GM18861 (cell line): ENCODE measurements around the gene ANKFN1.

Experiments used
- ATAC-seq: cut with Tn5 transposase; IDR thresholded peaks from one replicate; pipeline ENCODE4 v1.9.1; 2021; ENCODE audit not compliant: unreplicated experiment

The ANKFN1 gene

DNA sequence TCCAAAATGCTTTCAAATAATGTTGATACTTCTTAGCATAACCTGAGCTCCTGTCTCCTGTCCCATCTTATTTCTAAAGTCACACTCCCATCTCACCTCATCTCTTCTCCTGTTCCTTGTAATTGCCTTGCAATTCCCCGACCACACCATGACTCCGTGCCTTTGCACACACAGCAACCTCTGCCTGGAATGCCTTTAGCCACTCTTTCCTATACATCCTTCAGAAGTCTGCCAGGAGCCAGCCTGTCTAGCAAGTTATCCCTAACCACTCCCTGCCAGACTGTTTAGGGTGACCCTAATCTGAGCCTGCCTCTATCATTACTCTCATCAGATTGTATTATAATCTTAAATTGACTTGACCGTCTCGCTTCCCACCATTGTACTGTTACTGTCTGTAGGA is 272.2 kb downstream of the ANKFN1 start:
- no peak for ATAC-seq

DNA sequence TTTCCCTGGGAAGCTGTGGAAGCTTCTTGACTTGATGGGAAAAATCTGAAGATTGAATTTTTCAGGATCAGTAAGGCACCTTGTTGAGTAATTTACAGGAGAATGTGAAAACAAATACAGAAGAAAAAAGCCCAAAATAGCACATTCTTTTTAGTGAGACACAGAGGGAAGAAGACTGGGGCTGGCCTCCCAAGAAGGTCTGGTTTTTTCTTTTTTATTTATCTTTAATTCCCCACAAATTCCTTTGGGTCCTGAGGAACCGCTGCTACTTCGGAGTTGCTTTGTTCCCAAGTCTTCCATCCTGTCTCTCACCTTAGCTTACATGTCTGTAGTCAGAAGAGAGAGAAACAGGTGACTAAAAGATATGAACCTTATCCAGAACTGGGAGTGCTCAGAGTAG is 273.6 kb downstream of the ANKFN1 start:
- ATAC-seq: no peak

DNA sequence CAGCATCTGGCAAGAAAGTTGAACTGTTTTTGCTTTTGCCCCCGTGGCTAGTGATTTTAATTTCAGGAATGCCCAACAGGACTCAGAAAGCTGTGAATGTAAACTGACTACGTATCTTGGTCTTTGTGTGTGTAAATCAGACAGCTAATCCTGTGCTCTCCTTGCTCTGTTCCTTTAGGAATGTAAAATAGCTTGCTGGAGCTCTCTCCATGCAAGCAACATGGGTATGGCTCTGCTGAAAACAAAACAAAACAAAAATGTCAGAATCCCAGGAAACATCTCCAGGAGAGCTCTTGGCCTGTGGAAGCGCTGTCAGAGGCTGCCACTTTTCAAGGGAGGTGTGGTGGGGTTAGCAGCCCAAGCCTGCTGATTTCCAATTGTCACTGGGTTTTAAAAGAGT is 278.5 kb downstream of the ANKFN1 start:
- ATAC-seq: no peak

DNA sequence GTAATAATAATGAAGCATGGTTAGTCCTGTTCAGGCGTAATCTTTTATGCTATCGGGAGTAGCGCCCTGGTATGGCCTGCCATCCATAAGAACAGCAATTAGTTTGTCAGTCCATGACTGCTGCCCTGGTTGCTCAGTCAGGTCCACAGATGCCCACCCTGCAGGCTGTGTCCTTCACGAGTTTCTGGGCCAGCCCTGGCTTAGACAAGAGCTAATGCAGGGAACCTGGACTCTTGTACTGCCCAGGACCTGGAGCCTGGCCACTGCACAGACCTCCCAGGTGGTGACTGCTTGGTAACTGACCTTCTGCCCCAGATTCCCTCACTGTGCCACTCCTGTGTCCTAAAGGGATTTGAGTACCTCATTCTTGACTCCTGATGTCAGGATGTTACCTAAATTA is 279.2 kb downstream of the ANKFN1 start:
- ATAC-seq: no peak

DNA sequence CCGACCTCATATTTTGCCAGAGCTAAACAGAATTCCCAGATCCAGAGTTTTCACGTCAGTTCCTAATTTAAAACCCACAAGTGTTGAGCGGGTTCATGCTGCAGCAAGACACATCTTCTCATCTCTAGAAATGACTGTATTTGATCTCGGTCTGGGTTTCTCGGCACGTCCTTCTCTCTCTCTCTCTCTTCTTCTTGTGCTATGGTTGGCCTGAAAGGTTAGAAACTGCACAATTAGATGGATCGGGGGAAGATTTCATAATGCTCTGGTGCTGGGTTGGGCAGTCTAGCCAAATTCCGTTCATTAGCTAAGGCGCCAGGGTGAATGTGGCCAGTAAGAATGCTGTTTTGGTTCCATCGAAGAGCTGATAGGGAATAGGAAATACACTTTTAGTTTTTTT is 281.3 kb downstream of the ANKFN1 start:
- ATAC-seq: no peak

DNA sequence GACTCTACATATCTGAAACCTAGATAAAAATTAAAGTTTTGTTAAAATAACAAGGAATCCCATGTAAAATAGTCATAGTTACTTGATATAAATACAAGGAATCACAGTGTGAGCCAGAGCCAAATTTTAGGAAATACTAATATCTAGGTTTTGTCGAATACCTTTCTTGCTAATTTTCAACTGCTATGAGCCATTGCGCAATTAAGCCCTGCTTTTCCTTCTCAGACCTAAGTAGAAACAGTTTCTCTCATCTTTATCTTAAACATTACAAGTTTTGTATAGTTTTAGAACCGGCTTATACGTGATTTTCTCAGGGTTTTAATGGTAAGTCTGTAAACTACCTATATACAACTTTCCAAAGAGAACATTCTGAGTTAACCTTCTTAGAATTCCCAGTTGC is 282.9 kb downstream of the ANKFN1 start:
- ATAC-seq: no peak

DNA sequence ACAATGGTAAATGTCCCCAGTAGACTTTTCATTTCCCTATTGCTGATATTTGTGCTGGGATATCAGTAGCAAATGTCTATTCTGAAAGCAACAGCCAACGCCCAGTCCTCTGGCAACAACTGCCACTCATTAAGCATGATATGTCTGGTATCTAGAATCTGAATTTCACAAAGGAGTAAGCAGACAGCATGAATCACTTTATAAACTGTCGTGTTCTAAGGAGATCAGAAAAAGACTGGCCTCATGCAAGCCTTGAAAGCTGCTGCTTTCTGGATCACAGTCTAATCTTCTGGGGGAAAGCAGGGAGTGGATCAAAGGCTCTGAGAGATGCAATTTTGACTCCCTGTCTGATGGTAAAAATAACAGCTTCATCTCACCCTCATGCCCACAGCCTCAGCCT is 287.1 kb downstream of the ANKFN1 start:
- no peak for ATAC-seq

DNA sequence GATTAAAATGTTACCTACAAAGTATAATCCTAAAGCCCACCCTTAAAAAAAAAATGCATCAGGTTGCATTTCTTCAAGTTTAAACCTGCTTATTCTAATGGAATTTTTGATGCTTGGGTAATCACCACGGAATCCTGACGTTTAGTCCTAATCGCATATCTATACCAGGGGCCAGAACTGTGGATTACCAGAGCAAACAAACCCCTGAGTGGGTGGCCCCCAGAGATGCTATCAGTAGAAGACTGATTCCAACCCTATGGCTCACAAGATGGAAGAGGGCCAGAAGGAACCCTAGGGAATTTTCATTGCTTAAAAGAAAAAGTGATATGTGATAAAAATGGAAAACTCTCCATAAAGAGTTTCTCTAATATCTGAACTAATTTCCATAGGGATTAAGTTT is 288.0 kb downstream of the ANKFN1 start:
- ATAC-seq: no peak

DNA sequence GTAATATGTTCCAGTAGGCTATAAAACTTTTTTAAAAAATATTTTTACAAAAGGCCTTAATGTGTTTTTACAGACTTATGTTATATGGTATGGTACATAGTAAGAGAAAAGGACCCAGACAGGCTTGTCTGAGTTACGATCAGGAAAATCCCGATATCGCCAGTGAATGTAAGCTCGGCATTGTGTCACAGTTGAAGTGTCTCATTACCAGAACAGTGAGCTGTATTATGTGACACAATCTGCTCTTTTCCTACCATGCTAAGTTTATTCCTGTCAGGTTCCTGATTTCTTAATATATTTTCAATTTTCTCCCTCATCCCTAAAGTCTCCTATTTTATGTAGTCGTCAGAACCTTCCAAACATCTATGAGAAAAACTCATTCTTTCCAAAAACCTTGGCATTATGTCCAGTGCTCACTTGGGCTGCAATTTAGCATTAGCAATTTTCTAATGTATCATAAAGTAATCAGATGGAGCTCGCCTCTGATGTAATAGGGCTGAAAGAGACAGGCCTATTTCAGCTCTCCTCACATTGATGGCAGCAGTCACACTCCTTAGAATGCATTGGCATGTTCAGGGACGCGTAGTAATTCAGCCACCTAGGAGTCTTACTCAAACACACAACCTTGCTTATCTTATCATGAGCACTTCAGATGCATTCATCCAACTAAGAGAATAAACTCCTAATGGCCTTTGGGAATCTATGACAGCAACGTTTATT is 292.6 kb downstream of the ANKFN1 start:
- ATAC-seq: no peak

DNA sequence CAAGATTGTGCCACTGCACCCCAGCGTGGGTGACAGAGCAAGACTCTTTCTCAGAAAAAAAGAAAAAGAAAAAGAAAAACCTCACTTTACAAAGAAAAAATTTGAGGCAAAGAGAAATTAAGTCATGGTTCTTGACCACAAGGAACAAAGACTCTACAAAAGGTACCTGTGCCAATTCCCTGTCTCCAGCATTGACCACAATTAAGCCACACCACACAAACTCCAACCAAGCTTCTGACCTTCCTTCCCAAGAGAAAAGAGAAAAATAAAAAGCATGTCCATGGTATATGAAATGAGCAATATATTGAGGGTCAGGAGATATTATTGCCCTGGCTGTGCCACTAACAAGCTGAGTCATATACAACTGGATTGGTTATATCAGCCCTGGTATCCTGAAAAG is 293.9 kb downstream of the ANKFN1 start:
- no peak for ATAC-seq

DNA sequence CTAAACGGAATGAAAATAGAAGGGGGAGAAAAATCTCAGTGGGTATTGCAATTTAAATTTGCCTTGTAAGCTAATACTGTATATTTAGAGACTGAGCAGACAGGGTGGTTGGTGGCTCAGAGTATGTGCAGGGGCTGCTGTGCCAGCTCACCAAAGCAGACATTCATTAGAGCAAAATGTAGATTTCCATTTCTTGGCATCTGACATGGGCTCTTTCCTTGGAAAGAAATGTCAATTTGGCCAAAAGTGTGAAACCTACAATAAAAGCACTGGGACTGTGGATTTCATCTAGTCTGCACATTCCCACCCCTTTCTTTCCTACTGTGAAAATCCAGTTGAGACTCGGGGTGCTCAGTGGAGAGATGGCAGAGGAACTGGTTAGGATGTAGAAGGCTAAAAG is 295.1 kb downstream of the ANKFN1 start:
- ATAC-seq: no peak

DNA sequence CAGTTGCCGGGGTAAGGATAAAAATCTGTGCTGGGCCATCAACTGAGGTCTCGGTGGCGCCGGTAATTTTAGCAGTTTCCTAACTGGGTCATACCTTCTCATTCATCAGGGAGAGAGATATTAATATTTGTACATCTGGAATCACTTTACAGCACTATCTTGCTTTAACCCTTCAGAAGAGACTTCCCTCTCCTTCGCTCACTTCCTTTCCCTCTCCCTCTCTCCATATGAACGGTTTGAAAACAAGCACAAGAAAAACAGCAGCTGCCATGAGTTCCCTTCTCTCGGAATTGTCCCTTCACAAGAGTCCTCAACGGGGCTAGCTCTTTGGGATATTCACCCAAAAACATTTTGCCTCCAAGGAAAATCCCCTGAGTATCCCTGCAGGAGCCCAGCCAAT is 295.9 kb downstream of the ANKFN1 start:
- no peak for ATAC-seq

DNA sequence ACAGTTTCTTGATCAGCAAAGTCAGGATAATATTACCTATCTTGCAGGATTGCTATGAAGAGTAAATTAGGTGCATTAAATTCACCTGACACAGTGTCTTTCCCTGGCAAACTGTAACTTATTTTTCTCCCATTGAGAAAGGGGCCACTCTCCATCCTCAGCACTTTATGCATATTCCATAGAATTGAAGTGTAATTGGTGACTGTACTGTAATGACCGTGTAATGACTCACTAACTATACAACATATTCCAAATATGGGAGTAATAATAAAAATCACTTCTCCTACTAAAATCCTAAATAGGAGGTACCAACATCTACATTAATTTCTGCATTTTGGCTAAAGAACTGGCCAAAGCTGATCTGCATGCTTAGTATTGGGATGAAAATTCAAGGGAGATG is 298.4 kb downstream of the ANKFN1 start:
- ATAC-seq: no peak

DNA sequence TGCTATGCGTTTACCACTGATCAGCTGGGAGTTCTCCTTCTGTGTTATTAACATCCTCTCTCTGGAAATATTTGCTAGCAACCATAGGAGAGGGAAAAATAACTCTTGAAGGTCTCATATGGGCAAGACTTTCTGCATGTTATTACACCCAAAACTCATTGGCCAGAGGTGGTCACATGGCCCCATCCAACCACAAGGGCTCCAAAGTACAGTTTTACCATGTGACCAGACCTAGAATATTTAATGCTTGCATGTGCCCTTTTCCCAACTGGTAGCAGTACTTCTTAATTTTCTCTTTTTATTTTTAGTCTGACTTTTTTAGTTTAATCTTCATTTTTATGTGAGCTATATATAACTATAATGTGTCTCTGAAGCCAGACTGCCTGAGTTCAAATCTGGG is 299.2 kb downstream of the ANKFN1 start:
- ATAC-seq: no peak

DNA sequence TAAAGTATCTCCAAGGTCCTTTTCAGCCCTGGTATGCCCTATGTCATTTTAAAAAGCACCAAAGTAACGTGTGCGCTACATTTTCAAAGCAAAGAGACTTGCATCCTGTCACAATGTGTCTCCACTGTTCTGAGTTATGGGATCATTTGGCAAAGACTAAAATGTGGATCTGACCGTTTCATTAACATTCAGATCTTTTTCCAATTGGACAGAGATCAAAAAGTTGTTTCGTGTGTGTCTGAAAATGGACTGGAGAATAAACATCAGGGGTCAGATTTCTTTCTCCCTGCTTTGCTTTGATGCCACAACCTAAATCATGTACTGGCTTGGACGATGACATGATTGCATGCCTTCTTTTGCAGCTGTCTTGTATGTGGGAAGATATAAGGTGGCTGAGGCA is 304.2 kb downstream of the ANKFN1 start:
- no peak for ATAC-seq

DNA sequence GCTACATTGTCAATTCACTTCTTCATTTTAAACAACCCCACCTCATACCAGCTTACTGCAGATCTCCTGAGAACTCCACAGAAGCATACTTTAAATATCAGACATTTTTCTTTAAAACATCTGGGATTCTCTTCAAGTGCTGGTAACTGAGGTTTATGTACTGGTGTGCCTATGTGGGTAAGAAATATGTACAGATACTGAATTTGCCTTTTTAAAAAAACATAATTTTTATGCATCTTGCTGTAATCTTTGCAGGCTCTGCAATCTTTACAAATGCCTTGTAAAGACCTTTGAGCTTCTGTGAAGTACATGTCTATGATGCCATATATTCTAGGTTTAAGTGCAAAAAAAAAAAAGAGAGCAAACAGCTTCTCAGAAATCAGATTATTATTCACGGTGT is 312.6 kb downstream of the ANKFN1 start:
- ATAC-seq: no peak

DNA sequence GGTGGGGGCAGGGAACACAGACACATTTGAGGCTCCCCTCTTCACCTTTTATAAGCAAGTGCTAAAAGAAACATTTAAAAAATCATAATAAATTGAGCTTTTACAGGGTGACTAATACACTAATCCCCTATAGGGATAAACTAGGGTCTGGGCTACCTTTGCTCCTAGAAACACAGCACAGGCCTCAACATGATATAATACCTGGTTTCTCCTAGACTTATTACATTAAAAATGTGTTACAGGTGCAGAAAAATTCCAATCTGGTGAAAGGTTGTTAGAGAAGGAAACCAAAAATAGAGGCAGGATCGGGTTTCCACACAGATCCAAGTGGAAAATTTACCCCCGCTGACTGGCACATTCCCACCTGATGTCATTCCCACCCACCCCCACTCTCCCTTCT is 315.6 kb downstream of the ANKFN1 start:
- ATAC-seq: no peak

DNA sequence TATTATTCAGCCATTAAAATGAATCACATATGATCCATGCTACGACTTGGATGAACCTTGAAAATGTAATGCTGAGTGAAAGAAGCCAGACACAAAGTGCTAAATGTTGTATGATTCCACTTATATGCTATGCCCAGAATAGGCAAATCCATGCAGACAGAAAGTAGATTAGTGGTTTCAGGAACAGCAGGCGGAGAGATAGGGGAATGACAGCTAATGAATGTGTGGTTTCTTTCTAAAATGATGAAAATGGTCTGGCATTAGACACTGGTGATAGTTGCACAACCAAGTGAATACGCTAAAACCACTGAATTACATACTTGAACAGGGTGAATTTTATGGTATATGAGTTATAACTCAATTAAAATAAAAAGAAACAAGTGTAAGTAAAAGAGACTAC is 318.4 kb downstream of the ANKFN1 start:
- no peak for ATAC-seq

DNA sequence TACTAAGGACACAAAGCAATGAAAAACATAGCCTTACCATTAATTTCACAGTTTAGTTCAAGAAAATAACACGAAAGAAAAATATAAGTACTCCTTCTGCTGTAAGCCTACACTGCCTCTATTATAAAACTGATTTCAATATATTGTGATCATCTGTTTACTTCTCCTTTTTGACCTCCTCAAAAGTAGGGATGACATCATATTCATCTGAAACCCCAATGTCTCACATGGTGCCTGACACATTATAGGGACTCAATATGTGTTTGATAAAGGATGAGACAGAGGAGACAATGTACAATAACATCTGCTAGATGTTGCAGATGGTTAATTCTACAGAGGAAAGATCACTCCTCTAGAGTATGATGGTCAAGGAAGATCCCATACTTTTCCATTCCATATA is 321.8 kb downstream of the ANKFN1 start:
- ATAC-seq: no peak

DNA sequence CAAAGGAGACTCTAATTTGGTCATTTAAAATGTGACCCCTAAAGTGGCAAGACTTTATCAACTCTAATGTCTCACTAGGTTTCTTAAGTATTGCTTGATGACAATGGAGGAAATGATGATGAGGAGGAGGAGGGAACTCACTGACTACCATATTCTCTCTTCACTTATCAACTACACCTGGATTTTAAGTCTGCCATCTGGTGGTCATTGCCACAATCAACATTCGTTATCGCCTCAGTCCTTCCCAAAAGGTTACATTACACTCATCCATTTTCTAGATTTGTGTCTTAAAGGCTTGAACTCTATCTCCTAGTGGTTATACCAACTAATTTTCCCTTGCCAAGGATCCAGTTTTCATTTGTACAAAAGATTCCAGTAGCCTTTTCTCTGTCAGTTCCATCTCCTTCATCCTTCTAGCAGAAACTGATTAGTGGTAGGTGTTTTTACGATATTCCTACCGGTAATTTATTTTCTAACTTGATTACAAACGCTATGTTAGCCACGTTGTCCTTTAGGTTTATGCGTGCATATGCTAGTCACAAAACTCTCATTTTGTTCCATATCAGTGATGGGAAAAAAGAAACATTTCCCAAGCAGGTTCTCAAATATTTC is 325.7 kb downstream of the ANKFN1 start:
- ATAC-seq: no peak

DNA sequence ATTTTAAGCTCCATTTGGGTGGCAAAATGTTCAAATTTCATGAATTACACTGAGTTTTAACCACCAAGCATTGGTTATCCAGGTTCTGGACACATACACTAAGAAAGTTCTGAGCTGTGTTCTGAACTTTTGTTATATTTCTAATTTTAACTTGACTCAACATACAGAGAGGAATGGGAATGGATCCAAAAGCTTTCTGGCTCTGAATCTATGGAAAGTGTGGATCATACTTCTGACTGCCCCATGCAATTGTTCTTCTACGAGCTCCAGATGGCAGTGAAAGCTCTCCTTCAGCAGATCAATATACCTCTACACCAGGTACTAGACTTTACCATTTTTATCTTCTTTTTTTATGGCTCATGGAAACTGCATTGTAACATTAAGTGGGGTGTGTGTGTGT is 327.2 kb downstream of the ANKFN1 start:
- no peak for ATAC-seq

DNA sequence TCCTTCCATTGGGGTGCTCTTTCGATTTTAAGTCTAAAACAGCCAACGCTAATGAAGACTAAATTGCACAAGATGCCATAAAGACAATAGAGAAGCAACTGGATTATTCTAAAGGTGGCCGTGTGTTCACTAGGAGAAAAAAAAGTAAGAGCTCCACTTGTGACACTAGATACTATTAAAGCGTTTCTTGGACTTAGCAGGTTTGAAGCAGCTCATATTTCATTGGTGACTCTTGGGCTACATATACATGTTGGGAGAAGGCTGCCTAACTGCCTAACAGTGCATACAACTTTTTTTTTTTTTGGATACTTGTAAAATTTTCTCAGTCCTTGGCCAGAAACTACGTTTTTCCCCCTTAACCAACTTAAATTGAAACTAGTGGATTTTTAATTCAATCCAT is 328.4 kb downstream of the ANKFN1 start:
- ATAC-seq: no peak

DNA sequence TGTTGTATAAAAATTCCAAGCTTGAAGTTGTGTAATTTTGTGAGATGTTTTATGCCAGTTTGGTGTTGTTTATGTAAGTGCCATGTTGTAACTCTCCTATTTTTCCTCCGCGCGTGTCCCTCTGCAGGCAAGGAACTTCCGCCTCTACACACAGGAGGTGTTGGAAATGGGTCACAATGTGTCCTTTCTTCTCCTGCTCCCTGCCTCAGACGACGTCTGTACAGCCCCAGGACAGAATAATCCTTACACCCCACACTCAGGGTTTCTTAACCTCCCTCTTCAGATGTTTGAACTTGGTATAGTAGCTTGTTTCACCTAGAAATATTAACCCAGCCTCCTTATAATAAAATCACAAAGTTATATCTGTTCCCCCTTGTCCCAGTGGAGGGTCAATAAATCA is 329.0 kb downstream of the ANKFN1 start:
- no peak for ATAC-seq
